ENCODE measurements around the gene FLRT3. TPM values are rescaled to one million over a fixed set of nuclear protein-coding genes. Genes with fewer than 3 reads are reported as not detected.

The FLRT3 gene
- total RNA-seq (2021; ENCODE audit: unreplicated experiment) (1.5 TPM), Bru-seq, nascent RNA (percentile 37 among the genes with signal in this experiment), BruChase-seq, experiment 1, labeled RNA remaining after a 6-hour chase (percentile 13 among the genes with signal in this experiment), BruChase-seq, experiment 2, labeled RNA remaining after a 2-hour chase (percentile 34 among the genes with signal in this experiment)
- 0.06 and 0.27 TPM in 2 replicates for polyA plus RNA-seq (2012)
- long read RNA-seq, full-length matches to known transcripts, result 3 of 4 reads
- long read RNA-seq, partial matches to known transcripts, result 0 of 4 reads
- long read RNA-seq, other reads (novel, unspliced or antisense), result 1 of 4 reads

- peak within 1 kb of the TSS; percentile 43 to 55 for H3K4me3 ChIP-seq (replicated peaks in 1 of 2; ENCODE audit: low read depth in 1 of 2, low read length in 2 of 2)
- peak within 1 kb of the TSS; percentile 75 for H3K4me2 ChIP-seq (ENCODE audit: low read length)
- intact Hi-C loops (cut with micrococcal nuclease), result loop anchor here (1.0 to 10.0 kb wide), 3 partner anchors 377 to 900 kb away; no protein-coding TSS in a partner anchor
- H3K36me3 ChIP-seq (ENCODE audit: control insufficient read depth in 1 of 2, insufficient read depth in 2 of 2, low read length in 2 of 2), result no peaks in the 10 kb centered on the region
- peaks cover 0 to 5% of the 10 kb centered on the region in 2 experiments; a peak in 1 of 4 replicates for H3K4me1 ChIP-seq (ENCODE audit: control insufficient read depth in 1 of 2, insufficient read depth in 2 of 2, low read length in 2 of 2)
- no peaks in the 10 kb centered on the region for H3K9me3 ChIP-seq (ENCODE audit: control insufficient read depth in 1 of 2, insufficient read depth in 1 of 2, low read depth in 1 of 2, low read length in 2 of 2)
- ATAC-seq (peak; percentile 99), DNase-seq (ENCODE audit: low read depth, low spot score) (peak; percentile 83)
- ChIA-PET RAD21 (ENCODE audit: low non-redundant PET in 1 of 2, low total read pairs in 2 of 2, uncharacterized antibody in 2 of 2, unreplicated experiment in 2 of 2) (no interaction called here), CTCF (no interaction called here), POLR2A (no interaction called here)
- no TSS peak for BruUV-seq (replicated peaks)
- no peaks in the 10 kb centered on the region for H4K20me1 ChIP-seq (ENCODE audit: insufficient read depth)
- TF ChIP-seq CEBPB (IDR thresholded peaks at IDR 0.05; ENCODE audit: low read depth), result no peak
- TF ChIP-seq JUND (IDR thresholded peaks at IDR 0.05), result no peak
- TF ChIP-seq ZBTB33 (IDR thresholded peaks at IDR 0.05; ENCODE audit: extremely low read depth, insufficient replicate concordance, low read length), result no peak
- TF ChIP-seq RAD21 (IDR thresholded peaks at IDR 0.05; ENCODE audit: low read depth), result peak; percentile 80
- TF ChIP-seq MAX (IDR thresholded peaks at IDR 0.05), result no peak
- TF ChIP-seq FOSL1 (IDR thresholded peaks at IDR 0.05; ENCODE audit: low read depth), result no peak
- TF ChIP-seq CBX3 (IDR thresholded peaks at IDR 0.05; ENCODE audit: low read depth), result 0 out of 2 replicates have a peak, but pooled peaks have one; percentile 21
- 0 out of 2 replicates have a peak, but pooled peaks have one; percentile 32 for TF ChIP-seq POLR2AphosphoS5 (IDR thresholded peaks at IDR 0.05; ENCODE audit: low read depth, low read length)
- peak; percentile 36 to 70 (median 70); a peak in 5 of 6 replicates for TF ChIP-seq CTCF (IDR thresholded peaks at IDR 0.05 in 2 of 3, conservative IDR thresholded peaks at IDR 0.05 in 1 of 3; ENCODE audit: borderline replicate concordance in 1 of 3, insufficient read depth in 1 of 3, low read depth in 2 of 3, low read length in 2 of 3)
- no peak for TF ChIP-seq SRF (IDR thresholded peaks at IDR 0.05; ENCODE audit: low read depth)
- no peak for TF ChIP-seq ZNF274 (IDR thresholded peaks at IDR 0.05; ENCODE audit: low read depth, low read length)
- no peak for TF ChIP-seq SIN3A (IDR thresholded peaks at IDR 0.05; ENCODE audit: low read depth)
- H2AFZ ChIP-seq (ENCODE audit: low read depth, low read length, poor library complexity, severe bottlenecking), result peak within 1 kb of the TSS; percentile 67
- H3K79me2 ChIP-seq (ENCODE audit: insufficient read depth, low read length), result no peaks in the 10 kb centered on the region
- H3K27ac ChIP-seq (ENCODE audit: low read depth, low read length), result no peak within 1 kb of the TSS
- no peaks in the 10 kb centered on the region for H3K27me3 ChIP-seq (ENCODE audit: insufficient read depth, low read length)
- no peaks in the 10 kb centered on the region for H3K9me2 ChIP-seq (ENCODE audit: insufficient read depth)
- peak within 1 kb of the TSS; percentile 5; the same call in 1 of the 2 replicates for H3K9ac ChIP-seq (ENCODE audit: low read length)
These were observed at the start of gene FLRT3 for GRCh38 chr20:14337400-14338171. FLRT3 (minus strand) TSS chr20:14337612; CDS start chr20:14327506, 10,106 bp downstream.
